Measurements from ENCODE around the gene PKP1.

GRCh38 chr1:201288765-201289164 is 5.5 kb downstream of the PKP1 start:
- TF ChIP-seq, protein P1, sequence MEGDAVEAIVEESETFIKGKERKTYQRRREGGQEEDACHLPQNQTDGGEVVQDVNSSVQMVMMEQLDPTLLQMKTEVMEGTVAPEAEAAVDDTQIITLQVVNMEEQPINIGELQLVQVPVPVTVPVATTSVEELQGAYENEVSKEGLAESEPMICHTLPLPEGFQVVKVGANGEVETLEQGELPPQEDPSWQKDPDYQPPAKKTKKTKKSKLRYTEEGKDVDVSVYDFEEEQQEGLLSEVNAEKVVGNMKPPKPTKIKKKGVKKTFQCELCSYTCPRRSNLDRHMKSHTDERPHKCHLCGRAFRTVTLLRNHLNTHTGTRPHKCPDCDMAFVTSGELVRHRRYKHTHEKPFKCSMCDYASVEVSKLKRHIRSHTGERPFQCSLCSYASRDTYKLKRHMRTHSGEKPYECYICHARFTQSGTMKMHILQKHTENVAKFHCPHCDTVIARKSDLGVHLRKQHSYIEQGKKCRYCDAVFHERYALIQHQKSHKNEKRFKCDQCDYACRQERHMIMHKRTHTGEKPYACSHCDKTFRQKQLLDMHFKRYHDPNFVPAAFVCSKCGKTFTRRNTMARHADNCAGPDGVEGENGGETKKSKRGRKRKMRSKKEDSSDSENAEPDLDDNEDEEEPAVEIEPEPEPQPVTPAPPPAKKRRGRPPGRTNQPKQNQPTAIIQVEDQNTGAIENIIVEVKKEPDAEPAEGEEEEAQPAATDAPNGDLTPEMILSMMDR (IDR thresholded peaks at IDR 0.05; ENCODE audit: low read depth, low read length, poor library complexity, severe bottlenecking), result no peak
- no peak for TF ChIP-seq EZH2phosphoT487 (IDR thresholded peaks at IDR 0.05; ENCODE audit: borderline replicate concordance, low read length)

All from DOHH2 (cell line).